HS-5 (cell line): ENCODE results near the gene DCBLD1.

ENCODE experiments used
- DNase-seq: peaks from one replicate; pipeline ENCODE4 v3.0.0-alpha.2; 2012; ENCODE audit warnings: low read depth

The DCBLD1 gene

DNA sequence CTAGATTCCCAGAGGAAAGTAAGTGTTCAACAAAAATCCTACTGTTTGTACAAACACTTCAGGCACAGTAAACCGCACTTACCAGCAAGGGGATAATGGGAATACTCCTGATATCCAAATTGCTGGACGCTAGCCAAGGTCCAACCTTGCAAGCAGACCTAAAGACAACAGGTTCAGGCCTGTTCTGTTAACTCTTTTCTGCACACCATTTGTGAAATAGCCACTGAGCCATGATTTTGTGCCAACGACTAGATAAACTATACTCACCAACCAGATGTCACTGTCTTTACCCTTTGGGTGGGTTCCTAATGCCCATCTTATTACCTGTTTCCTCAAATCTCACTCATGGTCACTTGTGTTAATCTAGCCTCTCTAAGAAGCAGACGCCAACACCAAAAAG lies 76.3 kb downstream of the DCBLD1 start:
- no peak for DNase-seq

DNA sequence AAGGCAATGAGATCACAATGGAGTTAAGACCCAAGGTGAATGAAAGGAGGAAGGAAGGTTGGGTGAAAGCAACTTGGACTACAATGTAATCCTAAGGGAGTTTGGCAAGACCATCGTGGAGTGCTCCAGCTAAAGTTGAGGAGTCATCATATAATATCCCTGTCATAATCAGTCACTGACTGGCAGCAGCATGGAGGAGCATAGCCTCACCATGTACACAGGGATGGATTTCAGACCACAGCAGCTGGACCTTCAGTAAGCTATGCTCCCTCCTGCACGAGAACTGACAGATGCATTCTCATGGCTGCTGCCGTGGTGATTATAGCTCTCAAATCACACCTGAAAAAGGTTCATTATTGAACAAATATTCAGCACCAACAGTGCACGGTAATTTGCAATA lies 76.8 kb downstream of the DCBLD1 start:
- DNase-seq: no peak

DNA sequence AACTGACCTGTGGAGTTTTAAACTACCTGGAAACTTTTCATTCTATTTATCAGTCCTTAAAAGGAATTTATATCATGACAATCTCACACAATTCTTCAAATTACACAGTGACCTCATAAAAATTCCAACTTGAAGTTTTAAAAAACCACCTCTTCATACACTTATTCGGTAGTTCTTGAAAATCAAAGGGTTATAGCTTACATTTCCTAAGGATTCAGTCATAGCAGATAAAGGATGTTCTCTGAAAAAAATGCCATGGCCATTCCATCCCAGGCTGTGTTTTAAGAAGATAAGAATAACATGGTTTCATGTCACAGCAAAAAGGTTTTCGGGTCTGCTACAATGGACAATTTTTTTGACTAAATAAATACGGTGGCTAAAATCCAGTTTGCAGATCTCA lies 78.7 kb downstream of the DCBLD1 start:
- DNase-seq: no peak

DNA sequence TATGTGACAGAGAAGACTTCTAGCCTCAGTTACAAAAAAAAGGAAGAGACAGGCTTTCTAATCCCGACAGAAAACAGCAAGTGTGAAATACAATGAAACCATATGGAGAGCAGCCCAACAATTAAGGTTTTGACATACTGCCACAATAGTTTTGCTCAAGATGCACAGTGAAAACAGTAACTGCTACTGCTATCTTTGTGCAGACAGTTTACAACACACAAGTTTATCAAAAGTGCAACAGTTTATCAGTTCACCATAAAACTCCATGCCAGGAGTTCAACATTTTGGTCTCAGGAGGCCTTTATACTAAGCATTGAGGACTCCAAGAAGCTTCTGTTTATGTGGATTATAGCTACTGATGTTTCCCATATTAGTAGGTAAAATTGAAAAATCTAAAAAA lies 82.2 kb downstream of the DCBLD1 start:
- no peak for DNase-seq

GRCh38 chr6:117568247-117568646 lies 85.8 kb downstream of the DCBLD1 start:
- no peak for DNase-seq

GRCh38 chr6:117568831-117569410 lies 86.4 kb downstream of the DCBLD1 start:
- DNase-seq: no peak

- no peak for DNase-seq
Measured at GRCh38 chr6:117573006-117573680, 90.7 kb downstream of the DCBLD1 start.

- no peak for DNase-seq
Measured at GRCh38 chr6:117574198-117574597, 91.7 kb downstream of the DCBLD1 start.

- no peak for DNase-seq
Measured at GRCh38 chr6:117585647-117586046, 103.2 kb downstream of the DCBLD1 start.

DNA sequence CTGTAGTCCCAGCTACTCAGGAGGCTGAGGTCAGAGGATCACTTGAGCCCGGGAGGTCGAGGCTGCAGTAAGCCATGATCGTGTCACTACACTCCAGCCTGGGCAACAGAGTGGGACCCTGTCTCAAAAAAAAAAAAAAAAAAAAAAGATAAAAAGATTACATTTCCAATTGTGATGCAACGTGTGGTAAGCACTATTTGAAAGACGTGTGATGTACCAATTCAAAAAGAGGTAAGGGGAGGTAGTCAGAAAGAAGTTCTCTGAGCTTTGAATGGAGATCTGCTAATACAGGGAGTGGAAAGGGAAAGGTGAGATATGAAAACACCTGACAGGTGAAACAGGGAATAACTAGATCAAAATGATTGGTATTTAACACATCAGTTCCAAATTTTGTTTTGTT lies 108.0 kb downstream of the DCBLD1 start:
- DNase-seq: no peak

- DNase-seq: no peak
Measured at GRCh38 chr6:117591405-117591804, 108.9 kb downstream of the DCBLD1 start.

DNA sequence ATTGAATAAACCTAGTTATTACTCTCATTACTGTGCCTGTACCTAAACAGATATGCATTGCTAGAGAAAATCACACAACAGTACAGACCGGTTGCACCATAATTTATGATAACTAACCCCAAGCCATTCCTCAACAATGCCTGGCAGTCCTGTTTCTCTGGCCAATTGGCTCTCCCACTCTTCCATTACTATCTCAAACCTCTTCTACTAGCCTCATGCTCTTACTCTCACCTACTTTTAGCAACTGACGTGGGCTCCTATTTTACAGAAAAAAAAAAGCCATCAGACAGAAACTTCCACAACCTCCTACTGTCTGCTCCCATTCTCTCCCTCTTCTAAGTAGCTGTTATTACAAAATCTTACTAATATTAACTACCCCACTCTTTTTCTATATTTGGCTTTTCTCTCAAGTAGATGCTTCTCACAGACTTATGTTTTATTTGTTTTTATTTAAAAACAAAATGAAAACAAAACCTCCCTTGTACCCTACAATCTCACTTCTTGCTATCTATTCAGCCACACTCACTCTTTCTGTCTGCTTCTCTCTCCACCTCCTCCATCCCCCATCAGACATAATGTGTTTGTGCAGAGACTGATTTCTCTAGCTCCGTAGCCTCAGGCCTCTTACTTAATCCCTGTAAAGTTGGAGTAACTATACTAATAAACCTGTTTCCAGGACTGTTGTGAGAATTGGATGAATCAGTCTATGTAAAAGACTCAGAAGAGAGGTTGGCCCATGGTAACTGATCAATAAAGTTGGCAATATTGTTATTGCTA lies 110.7 kb downstream of the DCBLD1 start:
- DNase-seq: no peak

DNA sequence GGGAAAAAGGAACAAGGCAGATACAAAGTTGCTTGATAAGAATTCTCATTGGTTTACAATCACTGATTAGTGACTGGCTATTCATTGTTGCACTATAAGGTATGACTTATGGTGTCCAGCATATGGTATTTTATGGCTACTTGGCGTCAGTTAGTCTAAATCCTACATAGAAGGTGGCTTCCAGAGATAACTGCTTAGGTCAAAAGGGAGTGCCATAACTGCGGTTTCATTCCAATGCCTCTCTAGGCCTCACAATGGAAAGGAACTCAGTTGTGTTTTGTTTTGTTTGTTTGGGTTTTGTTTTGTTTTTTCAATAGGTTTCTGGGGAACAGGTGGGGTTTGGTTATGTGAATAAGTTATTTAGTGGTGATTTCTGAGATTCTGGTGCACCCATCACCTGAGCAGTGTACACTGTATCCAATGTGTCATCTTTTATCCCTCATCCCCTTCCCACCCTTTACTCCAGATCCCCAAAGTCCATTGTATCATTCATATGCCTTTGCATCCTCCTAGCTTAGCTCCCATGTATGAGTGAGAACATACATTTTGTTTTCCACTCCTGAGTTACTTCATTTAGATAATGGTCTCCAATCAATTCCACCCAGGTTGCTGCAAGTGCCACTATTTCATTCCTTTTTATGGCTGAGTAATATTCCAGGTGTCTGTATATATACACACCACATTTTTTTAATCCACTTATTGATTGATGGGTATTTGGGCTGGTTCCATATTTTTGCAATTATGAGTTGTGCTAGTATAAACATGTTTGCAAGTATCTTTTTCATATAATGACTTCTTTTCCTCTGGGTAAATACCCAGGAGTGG lies 112.8 kb downstream of the DCBLD1 start:
- DNase-seq: no peak

GRCh38 chr6:117597755-117598154 lies 115.3 kb downstream of the DCBLD1 start:
- DNase-seq: no peak
